GM12878 (cell line): ENCODE measurements around the gene GAK. TPM values are rescaled to one million over a fixed set of nuclear protein-coding genes. Genes with fewer than 3 reads are reported as not detected.

Source experiments
- ATAC-seq: fragments of 200-7000 bp; cut with Tn5 transposase; 3 replicates; pipeline ENCODE4 v1.9.1; 2020; ENCODE audit warnings: mild to moderate bottlenecking, moderate library complexity
- BruUV-seq: library from RNA; stranded (reverse); fragments of 400-500 nt; replicated peaks from 2 replicates; lab custom pipeline; 2021; lab: Mats Ljungman, UMichigan
- CTCF ChIA-PET: fragments of 300-600 bp; sonication (Branson Sonifier 250); formaldehyde crosslinking; extraction: SDS; loops from one replicate; lab custom pipeline; 2021; ENCODE audit warnings: inconsistent platforms; lab: Yijun Ruan, JAX
- POLR2A ChIA-PET: fragments of 350-600 bp; formaldehyde crosslinking; extraction: SDS; loops from one replicate; lab custom pipeline; 2021; ENCODE audit warnings: inconsistent platforms; lab: Charles Lee
- RAD21 ChIA-PET: fragments of 300-600 bp; sonication (Branson Sonifier 250); formaldehyde crosslinking; loops from one replicate; lab custom pipeline; 2023; ENCODE audit warnings: antibody characterized with exemption; ENCODE audit not compliant: unreplicated experiment; lab: Charles Lee
- SMC1A ChIA-PET: fragments of 300-600 bp; sonication (Branson Sonifier 250); formaldehyde crosslinking; loops from one replicate; lab custom pipeline; 2023; ENCODE audit not compliant: unreplicated experiment, uncharacterized antibody; lab: Charles Lee
- DNase-seq: peaks from one replicate; pipeline ENCODE4 v3.0.0-alpha.2; 2011; ENCODE audit warnings: low read depth, low spot score
- FAIRE-seq: peaks from 3 replicates; lab custom pipeline; 2011; peaks lifted over from hg19 to GRCh38; lab: Jason Lieb, UNC
- H2AFZ ChIP-seq: 2 replicates; pipeline ENCODE4 v1.6.0; 2011; ENCODE audit warnings: low read depth, low read length, control low read depth; ENCODE audit not compliant: control insufficient read depth
- H3K27ac ChIP-seq: 2 replicates; pipeline ENCODE4 v1.5.1; 2011; ENCODE audit warnings: control low read depth; ENCODE audit not compliant: control insufficient read depth, insufficient read depth
- H3K27me3 ChIP-seq, 2 experiments: replicated peaks in 1 of 2; 2 replicates each; pipeline versions ENCODE4 v1.6.0 to v1.6.1; 2011; ENCODE audit warnings: low read length in 1 of 2; ENCODE audit not compliant: control insufficient read depth in 2 of 2, insufficient read depth in 2 of 2
- H3K36me3 ChIP-seq, 2 experiments: 2 replicates each; pipeline ENCODE4 v1.5.1; 2011; ENCODE audit warnings: low read length in 1 of 2; ENCODE audit not compliant: control insufficient read depth in 2 of 2, insufficient read depth in 2 of 2
- H3K4me1 ChIP-seq: 2 replicates; pipeline ENCODE4 v1.6.1; 2011; ENCODE audit warnings: mild to moderate bottlenecking, low read length, moderate library complexity, mixed read lengths; ENCODE audit not compliant: control insufficient read depth, insufficient read depth
- H3K4me2 ChIP-seq: 2 replicates; pipeline ENCODE4 v1.6.0; 2011; ENCODE audit warnings: control low read depth; ENCODE audit not compliant: control insufficient read depth, insufficient read depth
- H3K4me3 ChIP-seq: fragments of 200-600 bp; sonication (generic); 2 replicates; pipeline ENCODE4 v1.5.1; 2016
- H3K79me2 ChIP-seq: 2 replicates; pipeline ENCODE4 v1.6.0; 2011; ENCODE audit warnings: low read length; ENCODE audit not compliant: control insufficient read depth, insufficient read depth
- H3K9ac ChIP-seq: 2 replicates; pipeline ENCODE4 v1.8.0; 2011; ENCODE audit warnings: low read length, control low read depth, mixed read lengths; ENCODE audit not compliant: control insufficient read depth, insufficient read depth
- H3K9me3 ChIP-seq: replicated peaks from 3 replicates; pipeline ENCODE4 v1.5.1; 2011; ENCODE audit warnings: mild to moderate bottlenecking, low read length; ENCODE audit not compliant: control insufficient read depth, insufficient read depth
- H4K20me1 ChIP-seq: 2 replicates; pipeline ENCODE4 v1.6.0; 2011; ENCODE audit not compliant: control insufficient read depth, insufficient read depth
- ATF7 ChIP-seq: fragments of 450-650 bp; IDR thresholded peaks from 2 replicates; pipeline ENCODE4 v1.6.1; 2016; ENCODE audit warnings: low read depth, mild to moderate bottlenecking
- CREM ChIP-seq: IDR thresholded peaks from 2 replicates; pipeline ENCODE4 v1.6.1; 2014; ENCODE audit warnings: antibody characterized with exemption, low read depth
- GATAD2B ChIP-seq: fragments of 450-650 bp; conservative IDR thresholded peaks from 2 replicates; pipeline ENCODE4 v1.6.1; 2017; ENCODE audit warnings: low read depth, mild to moderate bottlenecking, moderate library complexity
- IRF4 ChIP-seq: IDR thresholded peaks from 2 replicates; pipeline ENCODE4 v1.6.1; 2011; ENCODE audit warnings: low read depth, low read length
- JUNB ChIP-seq: IDR thresholded peaks from 2 replicates; pipeline ENCODE4 v1.6.1; 2016; ENCODE audit warnings: antibody characterized with exemption, mild to moderate bottlenecking
- MTA3 ChIP-seq: IDR thresholded peaks from 2 replicates; pipeline ENCODE4 v1.6.1; 2012; ENCODE audit warnings: low read length, inconsistent platforms, borderline replicate concordance
- PAX5 ChIP-seq: IDR thresholded peaks from 2 replicates; pipeline ENCODE4 v1.6.1; 2011; ENCODE audit warnings: low read depth, low read length, borderline replicate concordance
- RAD51 ChIP-seq: fragments of 450-650 bp; IDR thresholded peaks from 2 replicates; pipeline ENCODE4 v1.6.1; 2016; ENCODE audit warnings: moderate library complexity, mild to moderate bottlenecking, inconsistent platforms
- TCF3 ChIP-seq: IDR thresholded peaks from 2 replicates; pipeline ENCODE4 v1.6.1; 2012; ENCODE audit warnings: low read depth, mild to moderate bottlenecking, low read length, borderline replicate concordance; ENCODE audit not compliant: insufficient read depth
- ZNF274 ChIP-seq: IDR thresholded peaks from one replicate; pipeline ENCODE4 v1.8.0; 2011; ENCODE audit not compliant: insufficient read length, insufficient read depth
- WGBS: methylation state at CpG from one replicate; pipeline ENCODE4 v1.1.6; 2016; ENCODE audit warnings: low lambda C conversion rate; ENCODE audit not compliant: insufficient replicate concordance, insufficient coverage; ENCODE audit errors: missing lambda C conversion rate; 5-methylcytosine and 5-hydroxymethylcytosine counted together
- in situ Hi-C: fragments of 300-500 bp; cut with MboI; formaldehyde crosslinking; loops from 9 replicates; pipeline ENCODE4 v1.14.3; 2018; ENCODE audit warnings: mixed read lengths
- intact Hi-C: fragments of 100-400 bp; cut with micrococcal nuclease; formaldehyde crosslinking; loops from one replicate; pipeline ENCODE4 v1.14.2; 2022; ENCODE audit not compliant: unreplicated experiment
- polyA plus RNA-seq, 11 experiments: library from polyadenylated mRNA; depleted of rRNA in 4 of 11; unstranded in 6 of 11; stranded (reverse) in 5 of 11; fragments of >200 nt; fragmentation: Nextera tagmentation in 4 of 11; fragmentation: Illumina TruSeq in 1 of 11; extraction: Ambion mirVana in 4 of 11; extraction: Trizol in 1 of 11; gene quantifications; 1 replicate in 1 of 11; 2 replicates in 10 of 11; pipeline versions ENCODE4 v1.2.1 to v1.2.3, GENCODE V29; 2011 to 2016; ENCODE audit warnings: inconsistent platforms in 2 of 11, missing spikeins in 2 of 11, low read depth in 1 of 11
- total RNA-seq, 4 experiments: library from RNA; depleted of rRNA in 3 of 4; stranded (reverse); fragments of >200 nt in 3 of 4; fragmentation: Illumina TruSeq in 1 of 4; extraction: Trizol in 1 of 4; gene quantifications; 2 replicates each; pipeline versions ENCODE4 v1.2.1 to v1.2.3, GENCODE V29; 2013 to 2021
- TF ChIP-seq, protein P1 (sequence below): fragments of 450-650 bp; IDR thresholded peaks from 2 replicates; pipeline ENCODE4 v1.6.1; 2017; ENCODE audit warnings: mild to moderate bottlenecking, low read depth, inconsistent platforms; ENCODE audit not compliant: poor library complexity, severe bottlenecking
- TF ChIP-seq, protein P2 (sequence below): IDR thresholded peaks from 2 replicates; pipeline ENCODE4 v1.6.1; 2011; ENCODE audit warnings: borderline replicate concordance, low read depth, mild to moderate bottlenecking, moderate library complexity, low read length; ENCODE audit not compliant: insufficient read depth, poor library complexity, severe bottlenecking

GAK gene
- total and polyA plus RNA-seq, 10 of the 15 experiments (the other 5 are each of a cell fraction or from before 2014, with no cell fraction given), result 0.82 to 127 (median 53.8) TPM

DNA sequence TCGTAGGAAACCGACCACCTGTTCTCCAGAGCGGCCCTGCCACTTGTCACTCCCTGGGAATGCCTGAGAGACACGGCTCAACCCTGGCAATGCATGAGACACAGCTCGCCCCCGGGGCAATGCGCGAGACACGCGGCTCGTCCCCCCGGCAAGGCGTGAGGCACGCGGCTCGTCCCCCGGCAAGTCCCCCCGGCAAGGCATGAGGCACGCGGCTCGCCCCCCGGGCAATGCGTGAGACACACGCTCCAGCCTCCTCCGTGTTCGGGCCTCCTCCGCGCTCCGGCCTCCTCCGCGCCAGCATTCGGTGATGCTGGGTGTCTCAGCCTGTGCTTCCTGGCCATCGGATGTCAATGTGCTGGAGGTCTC is 78.7 kb downstream of the GAK start:
- BruUV-seq, result no TSS peak
- Histone ChIP-seq H3K4me1 (no peaks in the 10 kb centered on the region), H3K9me3 (peaks cover 12% of the 10 kb centered on the region), H3K4me2 (no peak overlapping the region), H3K36me3 (peaks cover 11 to 13% of the 10 kb centered on the region in 2 experiments), H3K4me3 (no peak overlapping the region), H3K27me3 (no peaks in the 10 kb centered on the region), H3K9ac (no peak overlapping the region), H3K27ac (no peak overlapping the region), H3K79me2 (no peaks in the 10 kb centered on the region), H4K20me1 (no peaks in the 10 kb centered on the region), H2AFZ (no peak overlapping the region)
- ChIA-PET RAD21 (no interaction called here), SMC1A (no interaction called here), CTCF (no interaction called here), POLR2A (no interaction called here)
- intact Hi-C loops, result no loop called here
- no peak for DNase-seq
- 94% methylated on average over 21 of the region's 33 CpGs for WGBS
- in situ Hi-C loops, result no loop called here
- FAIRE-seq, result no peak
- no peak for ATAC-seq
- TF ChIP-seq, protein P1, sequence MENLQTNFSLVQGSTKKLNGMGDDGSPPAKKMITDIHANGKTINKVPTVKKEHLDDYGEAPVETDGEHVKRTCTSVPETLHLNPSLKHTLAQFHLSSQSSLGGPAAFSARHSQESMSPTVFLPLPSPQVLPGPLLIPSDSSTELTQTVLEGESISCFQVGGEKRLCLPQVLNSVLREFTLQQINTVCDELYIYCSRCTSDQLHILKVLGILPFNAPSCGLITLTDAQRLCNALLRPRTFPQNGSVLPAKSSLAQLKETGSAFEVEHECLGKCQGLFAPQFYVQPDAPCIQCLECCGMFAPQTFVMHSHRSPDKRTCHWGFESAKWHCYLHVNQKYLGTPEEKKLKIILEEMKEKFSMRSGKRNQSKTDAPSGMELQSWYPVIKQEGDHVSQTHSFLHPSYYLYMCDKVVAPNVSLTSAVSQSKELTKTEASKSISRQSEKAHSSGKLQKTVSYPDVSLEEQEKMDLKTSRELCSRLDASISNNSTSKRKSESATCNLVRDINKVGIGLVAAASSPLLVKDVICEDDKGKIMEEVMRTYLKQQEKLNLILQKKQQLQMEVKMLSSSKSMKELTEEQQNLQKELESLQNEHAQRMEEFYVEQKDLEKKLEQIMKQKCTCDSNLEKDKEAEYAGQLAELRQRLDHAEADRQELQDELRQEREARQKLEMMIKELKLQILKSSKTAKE, result no peak
- TF ChIP-seq GATAD2B, result no peak
- TF ChIP-seq, protein P2, sequence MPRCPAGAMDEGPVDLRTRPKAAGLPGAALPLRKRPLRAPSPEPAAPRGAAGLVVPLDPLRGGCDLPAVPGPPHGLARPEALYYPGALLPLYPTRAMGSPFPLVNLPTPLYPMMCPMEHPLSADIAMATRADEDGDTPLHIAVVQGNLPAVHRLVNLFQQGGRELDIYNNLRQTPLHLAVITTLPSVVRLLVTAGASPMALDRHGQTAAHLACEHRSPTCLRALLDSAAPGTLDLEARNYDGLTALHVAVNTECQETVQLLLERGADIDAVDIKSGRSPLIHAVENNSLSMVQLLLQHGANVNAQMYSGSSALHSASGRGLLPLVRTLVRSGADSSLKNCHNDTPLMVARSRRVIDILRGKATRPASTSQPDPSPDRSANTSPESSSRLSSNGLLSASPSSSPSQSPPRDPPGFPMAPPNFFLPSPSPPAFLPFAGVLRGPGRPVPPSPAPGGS, result peak; percentile 53
- no peak for TF ChIP-seq MTA3
- no peak for TF ChIP-seq ZNF274
- TF ChIP-seq IRF4, result no peak
- no peak for TF ChIP-seq RAD51
- no peak for TF ChIP-seq CREM
- TF ChIP-seq PAX5, result no peak
- no peak for TF ChIP-seq ATF7
- peak; percentile 74; the same call in 1 of the 2 replicates for TF ChIP-seq TCF3
- TF ChIP-seq JUNB, result no peak
